Aorta (tissue), 5 donors: ENCODE measurements around the gene FAIM2. TPM values are rescaled to one million over a fixed set of nuclear protein-coding genes. Genes with fewer than 3 reads are reported as not detected.

Experiments
- ATAC-seq: fragments of 200-7000 bp; cut with Tn5 transposase; one replicate; pipeline ENCODE4 v1.9.1; 2022; ENCODE audit warnings: moderate library complexity; ENCODE audit not compliant: low FRiP score
- DNase-seq, 2 donors: peaks; one replicate each; pipeline ENCODE4 v3.0.0-alpha.2; 2020
- H3K27ac ChIP-seq, 2 donors: one replicate each; pipeline ENCODE4 v1.5.1; 2013; ENCODE audit warnings: low read length in 2 of 2, mild to moderate bottlenecking in 2 of 2, moderate library complexity in 2 of 2, control low read depth in 1 of 2, inconsistent platforms in 1 of 2, low read depth in 1 of 2
- H3K27me3 ChIP-seq, 2 donors: one replicate each; pipeline ENCODE4 v1.6.1; 2013; ENCODE audit warnings: control low read depth in 1 of 2, low read length in 1 of 2, mild to moderate bottlenecking in 1 of 2, moderate library complexity in 1 of 2; ENCODE audit not compliant: insufficient read depth in 2 of 2, control insufficient read depth in 1 of 2
- H3K36me3 ChIP-seq, 2 donors: one replicate each; pipeline ENCODE4 v1.6.1; 2013; ENCODE audit warnings: control low read depth in 1 of 2, low read length in 1 of 2, mild to moderate bottlenecking in 1 of 2; ENCODE audit not compliant: insufficient read depth in 2 of 2, control insufficient read depth in 1 of 2
- H3K4me1 ChIP-seq, 2 donors: one replicate each; pipeline ENCODE4 v1.6.1; 2013; ENCODE audit warnings: low read length in 2 of 2, control low read depth in 1 of 2, mild to moderate bottlenecking in 1 of 2, moderate library complexity in 1 of 2; ENCODE audit not compliant: insufficient read depth in 2 of 2, control insufficient read depth in 1 of 2
- H3K4me3 ChIP-seq, 2 donors: one replicate each; pipeline ENCODE4 v1.5.1; 2013; ENCODE audit warnings: low read length in 2 of 2, control low read depth in 1 of 2, mild to moderate bottlenecking in 1 of 2
- H3K9me3 ChIP-seq: one replicate; pipeline ENCODE4 v1.6.1; 2013; ENCODE audit warnings: mild to moderate bottlenecking, low read length; ENCODE audit not compliant: control insufficient read depth
- WGBS, 2 donors: extraction: QIAGEN DNeasy Blood & Tissue Kit; methylation state at CpG; one replicate each; pipeline ENCODE4 v1.1.7; 2013; 5-methylcytosine and 5-hydroxymethylcytosine counted together
- intact Hi-C, 2 donors: fragments of 100-400 bp; cut with DNase I; formaldehyde crosslinking; loops; one replicate each; pipeline versions ENCODE4 v1.14.2 to v1.15.0; 2022
- polyA plus RNA-seq, 2 donors: library from polyadenylated mRNA; stranded (reverse); fragments of 200-250 nt; gene quantifications; one replicate each; pipeline ENCODE4 v1.2.3, GENCODE V29; 2013
- total RNA-seq, 2 donors: library from RNA; stranded (reverse); fragmentation: NEBNext Ultra II Directional; extraction: Animal tissue kit (Norgen Biotek cat#: 25700); gene quantifications; one replicate each; pipeline ENCODE4 v1.2.1, GENCODE V29; 2021
- donor health status: healthy with polysubstance abuse.
- donor health status: Bipolar disorder and iron deficiency.
- donor health status: DM: no; HTN: no; CAD: no.
- donor health status: DM: no; HTN: no; CAD: no.
- donor health status: DM: yes; HTN: yes; CAD: no.

FAIM2 gene
- total and polyA plus RNA-seq, 4 donors = 0.05 to 16.4 (median 0.58) TPM; not detected in 1

DNA sequence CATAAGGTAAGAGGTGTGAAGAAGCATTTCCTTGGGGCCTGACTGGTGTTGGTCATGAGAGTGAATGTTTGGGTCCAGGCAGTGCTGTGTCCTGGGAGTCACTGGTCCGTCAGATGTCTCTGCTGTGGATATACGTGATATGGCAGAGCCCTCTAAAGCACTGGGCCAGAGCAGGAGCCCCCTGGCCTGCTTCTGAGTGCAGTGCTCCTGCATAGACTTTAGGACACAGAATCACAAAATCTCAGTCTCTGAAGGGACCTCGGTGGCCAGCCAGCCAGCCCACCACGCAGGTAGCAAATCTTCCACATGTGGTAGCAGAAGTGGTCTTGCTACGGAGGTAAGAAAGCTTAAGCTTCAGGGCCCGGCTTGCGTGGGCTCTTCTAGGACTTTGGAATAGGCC is 28.3 kb upstream of the FAIM2 start:
- no peak overlapping the region for H3K27ac ChIP-seq
- no peaks in the 10 kb centered on the region for H3K36me3 ChIP-seq
- no peaks in the 10 kb centered on the region for H3K27me3 ChIP-seq
- WGBS, 2 donors = 74% methylated on average over 7 of the region's 7 CpGs
- ATAC-seq = no peak
- no peaks in the 10 kb centered on the region for H3K9me3 ChIP-seq
- no peak overlapping the region for H3K4me3 ChIP-seq
- no peaks in the 10 kb centered on the region for H3K4me1 ChIP-seq
- DNase-seq = no peak
- intact Hi-C loops = no loop called here

DNA sequence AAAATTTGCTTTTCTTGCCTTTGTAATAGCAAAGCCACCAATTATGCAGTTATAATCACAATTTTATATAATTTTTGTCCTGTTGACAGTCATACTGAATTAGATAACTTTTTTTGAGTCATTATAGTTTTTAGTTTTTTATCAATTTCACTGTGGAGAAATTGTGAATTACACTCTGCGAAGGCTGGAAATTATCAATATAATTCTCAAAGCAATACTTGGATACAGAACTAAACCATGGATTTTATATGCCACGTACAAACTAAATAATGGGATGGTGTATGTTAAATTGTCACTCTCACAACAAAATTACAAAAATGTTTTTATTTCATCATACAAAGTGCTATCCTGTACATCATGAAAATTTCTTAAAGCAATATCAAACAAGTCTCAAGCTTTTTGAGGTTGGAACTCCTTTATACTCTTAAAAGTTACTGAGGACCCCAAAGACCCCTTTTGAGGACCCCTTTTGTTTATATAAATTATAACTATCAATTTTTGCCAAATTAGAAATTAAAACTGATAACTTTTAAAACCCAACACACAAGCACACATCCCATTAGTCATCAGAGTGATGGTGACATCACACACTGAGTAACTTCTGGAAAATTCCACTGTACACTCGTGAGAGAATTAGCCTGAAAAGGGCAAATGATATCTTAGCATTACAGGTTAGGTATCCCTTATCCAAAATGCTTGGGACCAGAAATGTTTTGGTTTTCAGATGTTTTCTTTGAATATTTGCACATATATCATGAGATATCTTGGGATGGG is 27.0 kb upstream of the FAIM2 start:
- no peak overlapping the region for H3K27ac ChIP-seq
- H3K36me3 ChIP-seq = no peaks in the 10 kb centered on the region
- H3K9me3 ChIP-seq = no peaks in the 10 kb centered on the region
- DNase-seq = no peak
- H3K4me3 ChIP-seq = no peak overlapping the region
- no peaks in the 10 kb centered on the region for H3K4me1 ChIP-seq
- H3K27me3 ChIP-seq = no peaks in the 10 kb centered on the region
- ATAC-seq = no peak
- 55 to 65% methylated on average over 3 of the region's 3 CpGs for WGBS, 2 donors
- intact Hi-C loops = no loop called here

DNA sequence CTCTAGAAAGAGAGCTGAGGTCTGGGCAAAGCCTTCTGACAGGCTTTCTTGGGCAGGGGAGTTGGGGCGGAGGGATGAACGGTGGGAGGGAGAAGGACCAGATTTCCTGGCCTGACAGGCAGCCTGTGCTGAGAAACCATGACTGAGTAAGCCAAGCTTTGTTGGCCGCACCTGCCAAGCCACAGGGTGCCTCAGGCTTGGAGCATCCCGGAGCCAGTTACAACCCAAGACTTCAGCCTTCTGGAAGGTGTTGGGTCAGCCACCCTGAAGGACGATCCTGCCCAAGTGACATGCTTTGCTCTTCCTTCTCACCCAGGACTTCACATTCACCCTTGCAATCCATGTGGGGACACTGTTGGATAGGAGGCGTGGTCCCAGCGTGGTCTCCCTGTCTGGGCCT is 25.9 kb upstream of the FAIM2 start:
- H3K36me3 ChIP-seq = no peaks in the 10 kb centered on the region

DNA sequence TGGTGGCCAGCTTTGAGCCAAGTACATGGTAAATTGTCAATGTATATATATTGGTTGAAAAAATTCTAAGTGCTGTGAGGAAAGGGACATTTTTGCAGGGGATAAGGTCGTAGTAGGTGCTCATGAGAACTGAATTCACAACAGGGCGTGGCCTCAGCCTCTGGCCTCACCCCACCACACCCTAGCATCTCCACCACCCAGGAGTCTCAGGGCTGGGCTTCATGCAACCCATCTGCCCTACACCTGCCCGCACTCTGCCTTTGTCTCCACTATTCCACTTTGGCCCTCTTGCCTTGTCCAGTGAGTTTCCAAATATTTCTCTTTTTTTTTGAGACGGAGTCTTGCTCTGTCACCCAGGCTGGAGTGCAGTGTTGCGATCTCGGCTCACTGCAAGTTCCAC is 24.8 kb upstream of the FAIM2 start:
- Histone ChIP-seq H3K9me3 (no peaks in the 10 kb centered on the region), H3K4me3 (no peak overlapping the region), H3K36me3 (no peaks in the 10 kb centered on the region), H3K27me3 (no peaks in the 10 kb centered on the region), H3K4me1 (no peaks in the 10 kb centered on the region), H3K27ac (no peak overlapping the region)
- ATAC-seq (no peak), DNase-seq (no peak)
- intact Hi-C loops = no loop called here
- WGBS, 2 donors = 96 to 97% methylated on average over 6 of the region's 6 CpGs

More for the DNA sequence above, 25.9 kb upstream of the FAIM2 start:
- intact Hi-C loops = no loop called here
- DNase-seq (peak in 1 of 2 donors; percentile 52), ATAC-seq (no peak)
- Histone ChIP-seq H3K4me3 (no peak overlapping the region), H3K27ac (no peak overlapping the region), H3K9me3 (no peaks in the 10 kb centered on the region), H3K27me3 (no peaks in the 10 kb centered on the region), H3K4me1 (no peaks in the 10 kb centered on the region)
- 87 to 92% methylated on average over 7 of the region's 7 CpGs for WGBS, 2 donors

DNA sequence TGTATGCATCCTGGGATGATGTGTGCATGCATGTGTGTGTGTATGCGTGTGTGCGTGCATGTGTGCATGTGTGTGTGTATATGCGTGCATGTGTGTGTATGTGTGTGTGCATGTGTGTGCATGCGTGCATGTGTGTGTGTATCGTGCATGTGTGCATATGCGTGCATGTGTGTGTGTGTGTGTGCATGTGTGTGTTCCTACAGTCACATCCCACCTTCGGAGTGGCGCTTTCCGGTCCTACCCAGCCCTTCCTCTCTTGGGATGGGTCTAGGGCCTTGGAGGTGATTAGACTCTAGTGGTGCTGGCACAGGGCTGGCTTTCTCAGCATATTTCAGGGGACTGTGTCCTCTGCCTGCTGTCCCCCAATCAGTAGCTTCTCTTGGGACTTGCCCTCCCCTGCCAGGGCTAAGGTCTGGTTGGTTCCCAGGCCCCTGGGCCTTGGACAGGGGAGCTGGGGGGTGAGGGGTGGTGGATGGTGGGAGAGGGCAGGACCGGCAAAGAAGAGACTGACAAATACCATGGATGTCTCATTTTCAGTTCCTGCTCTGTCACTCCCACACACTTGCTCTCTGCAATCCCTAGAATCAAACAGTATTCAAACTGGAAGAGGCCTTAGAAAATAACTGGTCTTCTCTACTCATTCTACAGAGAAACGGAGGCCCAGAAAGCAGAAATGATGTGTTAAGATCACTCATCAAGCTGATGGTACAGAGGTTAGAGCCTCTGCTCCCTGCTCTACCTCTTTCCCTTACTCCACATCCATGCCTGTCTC is 21.9 kb upstream of the FAIM2 start:
- H3K27me3 ChIP-seq = no peaks in the 10 kb centered on the region
- WGBS, 2 donors = 90 to 95% methylated on average over 11 of the region's 11 CpGs
- DNase-seq (peak in 1 of 2 donors; percentile 45), ATAC-seq (no peak)
- H3K36me3 ChIP-seq = no peaks in the 10 kb centered on the region
- no peaks in the 10 kb centered on the region for H3K9me3 ChIP-seq
- no peak overlapping the region for H3K27ac ChIP-seq
- no peaks in the 10 kb centered on the region for H3K4me1 ChIP-seq
- intact Hi-C loops = no loop called here
- no peak overlapping the region for H3K4me3 ChIP-seq

DNA sequence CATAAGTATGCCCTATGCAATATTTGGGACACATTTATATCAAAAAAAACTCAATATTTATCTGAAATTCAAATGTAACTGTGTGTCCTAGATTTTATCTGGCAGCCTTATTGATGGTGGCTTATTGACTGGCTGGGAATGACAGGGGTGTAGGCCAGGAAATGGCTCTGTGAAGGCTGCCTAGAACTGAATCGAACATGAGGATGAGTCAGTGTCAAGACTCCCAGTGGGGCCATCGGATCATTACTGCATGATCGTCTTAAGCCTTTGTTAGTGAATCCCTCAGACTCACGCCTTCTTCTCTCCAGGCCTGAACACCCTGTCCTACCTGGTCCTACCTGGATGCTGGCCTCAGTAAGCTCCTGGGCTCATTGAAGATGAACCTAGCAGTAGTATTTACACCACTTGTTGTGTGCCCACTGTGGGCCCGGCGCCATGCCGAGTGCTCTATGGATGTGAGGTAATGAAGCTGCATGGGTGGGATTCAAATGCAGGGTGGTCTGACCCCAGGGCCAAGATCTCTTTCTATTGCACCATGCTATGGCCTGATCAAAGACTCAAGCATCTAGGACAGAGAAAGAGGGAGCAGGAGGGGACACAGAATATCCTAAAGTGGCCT is 21.0 kb upstream of the FAIM2 start:
- Histone ChIP-seq H3K4me1 (no peaks in the 10 kb centered on the region), H3K36me3 (no peaks in the 10 kb centered on the region), H3K27me3 (no peaks in the 10 kb centered on the region), H3K27ac (no peak overlapping the region), H3K9me3 (no peaks in the 10 kb centered on the region), H3K4me3 (no peak overlapping the region)
- DNase-seq (peak in 1 of 2 donors; percentile 42), ATAC-seq (no peak)
- intact Hi-C loops = no loop called here
- 95 to 99% methylated on average over 7 of the region's 7 CpGs for WGBS, 2 donors

DNA sequence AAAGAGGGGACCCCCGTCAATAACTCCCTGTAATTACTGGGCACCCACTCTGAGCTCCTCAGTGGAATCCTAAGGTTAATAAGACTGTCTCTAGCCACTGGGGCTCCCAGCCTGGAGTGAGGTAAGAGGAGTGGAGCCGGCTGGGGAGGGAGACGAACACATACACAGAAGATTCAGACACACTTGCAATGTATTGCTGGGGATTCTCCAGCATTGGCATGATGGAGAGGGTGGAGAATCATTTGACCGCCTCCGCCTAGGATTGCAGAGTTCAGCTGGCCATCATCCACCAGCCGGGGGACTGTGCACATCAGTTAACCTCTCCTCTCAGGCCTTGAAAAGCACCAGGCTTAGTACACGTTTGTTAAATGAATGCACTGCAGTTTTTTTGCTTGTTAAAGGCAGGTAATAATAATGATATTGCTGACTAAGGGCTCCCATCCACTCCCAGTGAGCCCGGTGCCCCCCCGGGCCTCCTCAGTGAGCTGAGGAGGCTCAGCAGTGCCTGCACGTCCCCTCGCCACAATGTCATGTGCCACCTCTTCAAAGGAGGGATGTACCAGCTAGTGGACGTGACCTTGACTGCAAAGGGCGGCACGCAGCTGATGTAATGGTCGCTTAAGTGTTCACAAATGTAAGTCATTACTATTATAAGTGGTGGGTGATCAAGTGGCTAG is 20.3 kb upstream of the FAIM2 start:
- Histone ChIP-seq H3K27ac (no peak overlapping the region), H3K36me3 (no peaks in the 10 kb centered on the region), H3K4me1 (no peaks in the 10 kb centered on the region), H3K27me3 (no peaks in the 10 kb centered on the region), H3K4me3 (no peak overlapping the region), H3K9me3 (no peaks in the 10 kb centered on the region)
- DNase-seq (peak in 1 of 2 donors; percentile 71), ATAC-seq (no peak)
- intact Hi-C loops = no loop called here
- WGBS, 2 donors = 91 to 93% methylated on average over 15 of the region's 15 CpGs

DNA sequence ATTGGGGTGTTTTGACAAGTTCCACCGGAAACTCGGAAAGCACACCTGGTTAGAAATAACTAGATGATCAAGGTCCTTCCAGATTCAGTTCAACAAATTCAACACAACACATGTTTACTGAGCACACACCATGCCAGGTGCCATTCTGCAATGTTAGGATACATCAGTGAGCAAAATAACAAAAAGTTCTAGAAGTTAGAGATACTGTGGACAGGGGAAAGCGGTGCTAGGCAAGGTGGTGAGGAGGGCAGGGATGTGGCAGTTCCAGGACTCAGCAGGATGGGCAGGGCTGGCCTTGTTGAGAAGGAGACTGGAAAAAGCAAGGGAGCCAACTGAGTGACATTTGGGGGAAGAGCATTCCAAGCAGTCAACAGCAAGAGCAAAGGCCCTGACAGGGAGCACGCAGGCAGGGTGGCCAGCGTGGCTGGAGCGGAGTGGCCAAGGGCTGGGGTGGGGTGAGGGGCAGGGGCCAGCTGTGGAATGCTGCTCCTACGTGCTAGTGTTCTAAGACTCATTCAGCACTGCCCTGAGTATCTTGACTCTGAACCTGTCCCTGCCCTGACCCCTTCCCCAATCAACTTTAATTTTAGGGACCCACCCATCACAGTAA is 19.4 kb upstream of the FAIM2 start:
- ATAC-seq (peak; percentile 55), DNase-seq (peak in 1 of 2 donors; percentile 67)
- Histone ChIP-seq H3K4me1 (no peaks in the 10 kb centered on the region), H3K36me3 (no peaks in the 10 kb centered on the region), H3K9me3 (no peaks in the 10 kb centered on the region), H3K27me3 (no peaks in the 10 kb centered on the region), H3K4me3 (no peak overlapping the region), H3K27ac (no peak overlapping the region)
- intact Hi-C loops = no loop called here
- WGBS, 2 donors = 87 to 91% methylated on average over 7 of the region's 7 CpGs
